Frontal cortex (tissue), 4 donors: Measurements from ENCODE around the gene ASB18. TPM values are rescaled to one million over a fixed set of nuclear protein-coding genes. Genes with fewer than 3 reads are reported as not detected.
"Not testable (repeated sequence)": the region's sequence is repeated elsewhere in the genome, so short reads cannot be mapped to it uniquely, and the experiment has no call there.

Experiments used
- DNase-seq, 2 donors: peaks; one replicate each; pipeline ENCODE4 v3.0.0; 2012; ENCODE audit warnings: low spot score in 2 of 2
- FAIRE-seq: peaks from 2 replicates; lab custom pipeline; 2012; peaks lifted over from hg19 to GRCh38; lab: Jason Lieb, UNC
- total RNA-seq: library from RNA; depleted of rRNA; stranded (reverse); fragments of >200 nt; gene quantifications from one replicate; pipeline ENCODE4 v1.2.3, GENCODE V29; 2014
- donor health status: control.
- donor health status: control.
- donor health status: control.

Gene ASB18
- total RNA-seq, 1 donor from 2014 or later = 0.82 TPM

DNA sequence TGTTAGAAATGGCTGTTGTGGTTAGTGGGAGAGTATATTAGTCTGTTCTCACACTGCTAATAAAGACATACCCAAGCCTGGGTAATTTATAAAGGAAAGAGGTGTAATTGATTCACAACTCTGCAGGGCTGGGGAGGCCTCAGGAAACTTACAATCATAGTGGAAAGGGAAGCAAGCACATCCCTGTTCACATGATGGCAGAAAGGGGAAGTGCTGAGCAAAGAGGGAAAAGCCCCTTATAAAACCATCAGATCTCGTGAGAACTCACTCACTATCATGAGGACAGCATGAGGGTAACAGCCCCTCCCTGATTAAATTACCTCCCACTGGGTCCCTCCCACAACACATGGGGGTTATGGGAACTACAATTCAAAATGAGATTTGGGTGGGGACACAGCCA lies 24.2 kb upstream of the ASB18 start:
- not testable (repeated sequence) for DNase-seq, FAIRE-seq

DNA sequence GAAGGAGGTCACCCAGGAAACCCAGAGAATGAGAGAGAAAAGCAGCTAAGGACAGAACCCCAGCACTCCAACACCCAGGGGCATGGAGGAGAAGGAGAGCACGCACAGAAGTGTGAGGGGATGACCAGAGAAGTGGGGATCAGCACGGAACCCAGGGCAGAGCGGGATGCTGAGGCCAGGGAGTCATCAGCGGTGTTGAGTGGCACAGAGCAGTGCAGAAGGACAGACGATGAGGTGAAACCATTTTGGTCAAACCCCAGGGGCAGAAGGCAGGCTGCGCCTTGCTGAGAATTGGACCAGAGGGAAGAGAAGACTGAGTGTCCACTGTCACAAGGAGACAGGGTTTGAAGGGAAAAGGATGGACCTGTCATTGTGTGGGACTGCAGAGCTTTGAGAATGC lies 23.4 kb upstream of the ASB18 start:
- no peak for FAIRE-seq
- DNase-seq = no peak

DNA sequence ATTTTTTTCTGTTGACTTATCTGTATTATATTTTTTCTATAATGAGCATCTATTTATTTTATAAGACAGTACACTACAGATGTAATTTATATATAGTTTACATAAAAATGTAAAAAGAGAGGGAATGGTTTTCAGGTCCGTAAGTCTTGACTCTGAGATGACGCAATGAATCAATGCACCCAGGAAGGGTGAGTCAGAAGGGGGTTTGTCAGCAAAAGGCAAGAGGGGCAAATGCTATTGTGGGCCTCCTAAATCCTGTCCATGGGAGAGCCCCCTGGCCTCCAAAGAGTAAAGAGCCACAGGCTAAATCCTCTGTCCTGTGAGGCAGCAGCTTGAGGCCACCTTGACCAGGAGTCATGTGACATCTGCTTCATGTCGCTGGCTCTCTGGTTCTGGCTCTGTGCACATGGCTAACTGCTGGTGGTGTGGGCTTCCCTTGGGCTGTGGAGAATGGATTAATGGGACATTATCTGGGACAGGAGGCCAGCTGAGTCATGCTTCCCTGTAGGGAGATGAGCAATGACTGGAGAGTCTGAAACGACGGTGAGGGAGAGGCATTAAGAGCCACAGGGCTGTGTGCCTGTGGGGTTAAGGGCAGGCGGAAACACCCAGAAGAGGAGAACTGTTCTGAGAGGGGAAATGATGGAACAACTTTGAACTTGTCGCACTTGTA lies 22.8 kb upstream of the ASB18 start:
- FAIRE-seq (no peak), DNase-seq (no peak)

- no peak for FAIRE-seq
- no peak for DNase-seq
Observed at GRCh38 chr2:236284208-236284607, 20.0 kb upstream of the ASB18 start.

- DNase-seq (no peak), FAIRE-seq (no peak)
Observed at GRCh38 chr2:236282406-236282805, 18.2 kb upstream of the ASB18 start.

- no peak for FAIRE-seq
- no peak for DNase-seq
Observed at GRCh38 chr2:236281423-236281822, 17.2 kb upstream of the ASB18 start.

- FAIRE-seq = no peak
- no peak for DNase-seq
Observed at GRCh38 chr2:236273126-236273525, 8.9 kb upstream of the ASB18 start.

GRCh38 chr2:236271851-236272250 lies 7.6 kb upstream of the ASB18 start:
- no peak for FAIRE-seq
- DNase-seq = no peak

DNA sequence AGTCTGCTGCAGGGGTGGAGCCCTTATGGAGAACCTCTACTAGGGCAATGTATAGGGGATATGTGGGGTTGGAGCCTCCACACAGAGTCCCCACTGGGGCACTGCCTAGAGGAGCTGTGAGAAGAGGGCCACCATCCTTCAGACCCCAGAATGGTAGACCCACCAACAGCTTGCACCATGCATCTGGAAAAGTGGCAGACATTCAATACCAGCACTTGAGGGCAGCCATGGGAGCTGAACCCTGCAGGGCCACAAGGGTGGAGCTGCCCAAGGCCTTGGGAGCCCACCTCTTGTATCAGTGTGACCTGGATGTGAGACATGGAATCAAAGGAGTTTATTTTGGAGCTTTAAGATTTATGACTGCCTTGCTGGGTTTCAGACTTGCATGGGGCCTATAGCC lies 5.7 kb upstream of the ASB18 start:
- not testable (repeated sequence) for FAIRE-seq, DNase-seq

- no peak for FAIRE-seq
- no peak for DNase-seq
Observed at GRCh38 chr2:236265675-236266074, 1.5 kb upstream of the ASB18 start.

DNA sequence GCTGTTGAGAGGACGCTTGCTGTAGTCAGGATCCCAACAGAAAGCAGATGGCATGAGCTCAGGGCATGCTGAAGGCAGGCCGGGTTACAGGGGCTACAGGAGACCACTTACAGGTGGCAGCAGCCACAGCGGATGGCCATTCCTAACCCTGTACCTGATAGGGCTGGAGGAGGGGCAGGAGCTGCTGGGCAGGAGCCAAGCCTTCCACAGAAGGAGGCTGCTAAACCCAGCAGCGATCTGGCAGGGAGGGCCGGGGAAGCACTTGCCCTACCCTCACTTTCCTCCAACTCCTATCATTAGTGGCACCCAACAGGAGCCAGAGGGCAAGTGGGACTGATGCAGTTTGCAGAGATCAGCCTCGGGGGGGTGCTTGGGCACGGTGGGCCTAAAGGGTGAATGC lies 2.0 kb downstream of the ASB18 start:
- no peak for FAIRE-seq
- no peak for DNase-seq

DNA sequence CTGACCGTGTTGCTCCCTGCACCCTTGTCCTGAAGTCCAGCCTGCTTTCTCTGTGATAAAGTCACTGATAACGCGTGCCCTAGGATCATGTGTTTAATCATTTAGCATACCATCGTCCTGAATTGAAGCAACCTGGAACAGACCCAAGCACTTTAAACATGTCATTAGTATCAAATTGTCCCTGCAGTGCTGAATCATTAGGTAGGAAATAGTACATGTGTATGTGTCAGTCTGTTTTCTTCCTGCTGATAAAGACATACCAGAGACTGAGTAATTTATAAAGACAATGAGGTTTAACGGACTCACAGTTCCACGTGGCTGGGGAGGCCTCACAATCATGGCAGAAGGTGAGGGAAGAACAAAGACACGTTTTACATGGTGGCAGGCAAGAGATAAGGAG lies 2.8 kb downstream of the ASB18 start:
- DNase-seq (no peak), FAIRE-seq (no peak)

GRCh38 chr2:236259371-236259770 lies 4.8 kb downstream of the ASB18 start:
- DNase-seq = no peak
- no peak for FAIRE-seq

DNA sequence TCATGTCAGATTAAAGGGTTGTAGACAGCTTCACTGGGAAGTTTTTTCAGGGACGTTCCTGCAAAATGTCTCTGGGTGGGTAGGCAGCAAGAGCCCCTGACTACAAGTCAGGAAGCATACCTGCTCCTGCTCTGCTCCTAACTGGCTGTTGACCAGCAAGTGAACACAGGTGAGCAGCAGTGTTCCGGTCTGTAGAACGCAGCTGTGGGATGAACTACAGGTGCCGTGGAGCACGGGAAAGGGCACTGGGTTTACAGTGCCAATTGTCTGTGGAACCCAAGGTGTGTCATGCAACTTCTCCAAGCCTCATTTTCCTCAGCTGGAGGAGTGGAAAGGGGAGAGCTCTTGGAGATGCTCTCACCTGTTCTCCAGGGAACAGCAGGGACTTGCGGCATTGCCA lies 6.6 kb downstream of the ASB18 start:
- FAIRE-seq (no peak), DNase-seq (no peak)

- no peak for FAIRE-seq
- no peak for DNase-seq
Observed at GRCh38 chr2:236257136-236257535, 7.1 kb downstream of the ASB18 start.

- no peak for FAIRE-seq
- no peak for DNase-seq
Observed at GRCh38 chr2:236256366-236256985, 7.7 kb downstream of the ASB18 start.

GRCh38 chr2:236254674-236255073 lies 9.5 kb downstream of the ASB18 start:
- FAIRE-seq (no peak), DNase-seq (no peak)

DNA sequence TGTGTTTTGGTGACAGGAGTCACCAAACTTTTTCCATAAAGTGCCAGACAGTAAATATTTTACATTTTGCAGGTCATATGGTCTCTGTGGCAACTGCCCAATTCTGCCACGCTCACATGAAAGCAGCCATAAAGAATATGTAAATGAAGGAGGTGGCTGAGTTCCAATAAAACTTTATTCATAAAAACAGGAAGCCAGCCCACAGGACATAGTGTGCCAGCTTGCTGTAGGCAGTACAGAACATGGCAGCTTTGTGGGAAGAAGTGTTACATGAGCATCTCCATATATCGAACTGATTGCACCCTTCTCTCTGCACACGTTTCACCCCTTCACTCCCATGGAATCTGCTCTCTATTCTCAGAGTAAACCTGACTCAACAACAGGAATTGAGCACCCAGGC lies 10.2 kb downstream of the ASB18 start:
- FAIRE-seq = no peak
- no peak for DNase-seq

- DNase-seq (no peak), FAIRE-seq (no peak)
Observed at GRCh38 chr2:236252602-236253001, 11.6 kb downstream of the ASB18 start.

DNA sequence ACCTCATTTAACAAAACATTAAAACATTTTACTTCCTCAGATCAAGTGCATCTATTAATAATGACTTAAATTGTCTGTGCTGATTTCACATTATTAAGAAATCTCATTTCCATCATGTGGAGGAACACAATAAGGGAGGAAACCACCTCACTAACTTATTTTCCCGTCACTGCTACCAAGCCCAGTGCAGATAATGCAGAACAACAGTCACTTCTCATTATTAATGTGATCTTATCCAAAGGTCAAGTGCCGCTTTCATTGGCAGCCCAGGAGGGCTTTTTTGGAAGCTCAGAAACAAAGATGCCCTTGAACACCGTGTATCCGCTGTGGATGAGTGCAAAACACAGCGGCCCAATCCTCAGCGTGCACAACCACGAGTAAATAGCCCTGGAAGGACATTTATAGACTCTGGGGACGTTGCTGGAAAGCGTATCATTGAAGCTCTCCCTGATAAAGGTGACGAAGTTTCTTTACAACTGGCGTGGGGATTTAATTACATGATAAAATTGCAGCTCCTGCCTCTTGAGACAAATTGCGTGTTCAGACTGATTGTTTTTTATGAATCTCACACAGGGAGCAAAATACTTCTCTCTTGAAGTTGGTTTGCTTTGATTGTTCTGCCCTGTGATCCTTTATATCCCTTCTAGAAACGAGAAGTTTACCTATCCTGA lies 13.2 kb downstream of the ASB18 start:
- FAIRE-seq (no peak), DNase-seq (no peak)

- FAIRE-seq = no peak
- DNase-seq = no peak
Observed at GRCh38 chr2:236250286-236250685, 13.9 kb downstream of the ASB18 start.
